ENCODE measurements around the gene CRIP1.

- TF ChIP-seq YY1 (IDR thresholded peaks at IDR 0.05; ENCODE audit: low read depth): no peak
- no peak for TF ChIP-seq EP300 (IDR thresholded peaks at IDR 0.05; ENCODE audit: borderline replicate concordance)
Measured at GRCh38 chr14:105440554-105440900, 46.2 kb upstream of the CRIP1 start.

Measured in Ishikawa (cell line).